Endothelial cell of umbilical vein (primary cell): Measurements from ENCODE around the gene DMWD.

Source experiments
- EZH2 ChIP-seq: IDR thresholded peaks from 2 replicates; pipeline ENCODE4 v1.6.1; 2012; ENCODE audit warnings: borderline replicate concordance, low read depth, mild to moderate bottlenecking, moderate library complexity, low read length, inconsistent platforms; ENCODE audit not compliant: severe bottlenecking
- GATA2 ChIP-seq: IDR thresholded peaks from 2 replicates; pipeline ENCODE4 v1.7.0; 2011; ENCODE audit warnings: low read depth, mild to moderate bottlenecking, moderate library complexity, mixed read lengths, low read length; ENCODE audit not compliant: insufficient read length, insufficient read depth
- JUN ChIP-seq: IDR thresholded peaks from 2 replicates; pipeline ENCODE4 v1.6.1; 2011; ENCODE audit warnings: borderline replicate concordance, low read depth; ENCODE audit not compliant: insufficient read length, insufficient read depth
- MYC ChIP-seq: IDR thresholded peaks from one replicate; pipeline ENCODE4 v1.6.1; 2011; ENCODE audit warnings: mild to moderate bottlenecking, low read depth, low read length
- POLR2A ChIP-seq: IDR thresholded peaks from 2 replicates; pipeline ENCODE4 v1.6.1; 2012; ENCODE audit warnings: low read depth, mild to moderate bottlenecking, control low read depth, low read length
- POLR2AphosphoS5 ChIP-seq: IDR thresholded peaks from 2 replicates; pipeline ENCODE4 v1.6.1; 2012; ENCODE audit warnings: low read depth, mild to moderate bottlenecking, control low read depth, low read length, moderate library complexity; ENCODE audit not compliant: insufficient read depth
- TF ChIP-seq, protein P1 (sequence below), 2 donors: IDR thresholded peaks; 1 replicate in 1 of 2; 2 replicates in 1 of 2; pipeline ENCODE4 v1.5.1; 2011; ENCODE audit warnings: low read length in 2 of 2, mild to moderate bottlenecking in 2 of 2, moderate library complexity in 2 of 2, control low read depth in 1 of 2, inconsistent platforms in 1 of 2, low read depth in 1 of 2; ENCODE audit not compliant: insufficient read depth in 1 of 2; ENCODE audit errors: extremely low read depth in 1 of 2
- TF ChIP-seq, protein P2 (sequence below): IDR thresholded peaks from 2 replicates; pipeline ENCODE4 v1.6.1; 2011; ENCODE audit not compliant: insufficient read depth, insufficient read length

GRCh38 chr19:45793178-45793564 is 526 bp upstream of the DMWD start:
- TF ChIP-seq, protein P1, sequence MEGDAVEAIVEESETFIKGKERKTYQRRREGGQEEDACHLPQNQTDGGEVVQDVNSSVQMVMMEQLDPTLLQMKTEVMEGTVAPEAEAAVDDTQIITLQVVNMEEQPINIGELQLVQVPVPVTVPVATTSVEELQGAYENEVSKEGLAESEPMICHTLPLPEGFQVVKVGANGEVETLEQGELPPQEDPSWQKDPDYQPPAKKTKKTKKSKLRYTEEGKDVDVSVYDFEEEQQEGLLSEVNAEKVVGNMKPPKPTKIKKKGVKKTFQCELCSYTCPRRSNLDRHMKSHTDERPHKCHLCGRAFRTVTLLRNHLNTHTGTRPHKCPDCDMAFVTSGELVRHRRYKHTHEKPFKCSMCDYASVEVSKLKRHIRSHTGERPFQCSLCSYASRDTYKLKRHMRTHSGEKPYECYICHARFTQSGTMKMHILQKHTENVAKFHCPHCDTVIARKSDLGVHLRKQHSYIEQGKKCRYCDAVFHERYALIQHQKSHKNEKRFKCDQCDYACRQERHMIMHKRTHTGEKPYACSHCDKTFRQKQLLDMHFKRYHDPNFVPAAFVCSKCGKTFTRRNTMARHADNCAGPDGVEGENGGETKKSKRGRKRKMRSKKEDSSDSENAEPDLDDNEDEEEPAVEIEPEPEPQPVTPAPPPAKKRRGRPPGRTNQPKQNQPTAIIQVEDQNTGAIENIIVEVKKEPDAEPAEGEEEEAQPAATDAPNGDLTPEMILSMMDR (IDR thresholded peaks at IDR 0.05; ENCODE audit: extremely low read depth in 1 of 2, insufficient read depth in 1 of 2, low read depth in 1 of 2, low read length in 2 of 2) = no peak
- TF ChIP-seq EZH2 = no peak
- no peak for TF ChIP-seq POLR2A
- no peak for TF ChIP-seq POLR2AphosphoS5
- TF ChIP-seq MYC = no peak
- no peak for TF ChIP-seq JUN
- no peak for TF ChIP-seq GATA2
- TF ChIP-seq, protein P2, sequence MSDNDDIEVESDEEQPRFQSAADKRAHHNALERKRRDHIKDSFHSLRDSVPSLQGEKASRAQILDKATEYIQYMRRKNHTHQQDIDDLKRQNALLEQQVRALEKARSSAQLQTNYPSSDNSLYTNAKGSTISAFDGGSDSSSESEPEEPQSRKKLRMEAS = no peak
